T-cell (primary cell): ENCODE measurements around the gene ZCCHC8. TPM values are rescaled to one million over a fixed set of nuclear protein-coding genes. Genes with fewer than 3 reads are reported as not detected.
"Not testable (repeated sequence)": the region's sequence is repeated elsewhere in the genome, so short reads cannot be mapped to it uniquely, and the experiment has no call there.

Experiments
- ATAC-seq, 4 experiments: fragments of 200-7000 bp in 3 of 4; fragments of 150-1000 bp in 1 of 4; cut with Tn5 transposase; replicated peaks in 1 of 4; 1 replicate in 3 of 4; 2 replicates in 1 of 4; pipeline ENCODE4 v1.10.0; 2021; ENCODE audit warnings: moderate library complexity in 3 of 4, mild to moderate bottlenecking in 2 of 4, moderate number of reproducible peaks in 1 of 4
- CTCF ChIA-PET, 2 donors: fragments of 300-600 bp; sonication (Branson Sonifier 250); formaldehyde crosslinking; loops; one replicate each; lab custom pipeline; 2022; ENCODE audit warnings: antibody characterized with exemption in 2 of 2; lab: Charles Lee
- POLR2A ChIA-PET, 2 donors: fragments of 300-600 bp; sonication (Branson Sonifier 250); formaldehyde crosslinking; loops; one replicate each; lab custom pipeline; 2022; ENCODE audit warnings: antibody characterized with exemption in 2 of 2; lab: Charles Lee
- DNase-seq, 35 experiments: peaks; one replicate each; pipeline versions ENCODE4 v3.0.0 to v3.0.0-alpha.2; 2013 to 2023
- H3K27ac ChIP-seq: one replicate; pipeline ENCODE4 v1.5.1; 2013; ENCODE audit warnings: low read length
- H3K27me3 ChIP-seq, 2 experiments: replicated peaks in 1 of 2; 1 replicate in 1 of 2; 2 replicates in 1 of 2; pipeline versions ENCODE4 v1.6.1 to v1.7.0; 2013; ENCODE audit warnings: low read length in 1 of 2, mixed read lengths in 1 of 2; ENCODE audit not compliant: control insufficient read depth in 2 of 2, insufficient read depth in 2 of 2; ENCODE audit errors: extremely low read depth in 1 of 2
- H3K36me3 ChIP-seq, 2 donors: 1 replicate in 1 of 2; 2 replicates in 1 of 2; pipeline versions ENCODE4 v1.6.1 to v1.7.0; 2013; ENCODE audit warnings: low read length in 1 of 2; ENCODE audit not compliant: control insufficient read depth in 2 of 2, insufficient read depth in 1 of 2; ENCODE audit errors: extremely low read depth in 1 of 2
- H3K4me1 ChIP-seq, 2 experiments: 1 replicate in 1 of 2; 2 replicates in 1 of 2; pipeline versions ENCODE4 v1.6.1 to v1.7.0; 2013; ENCODE audit warnings: low read length in 2 of 2, mixed read lengths in 1 of 2; ENCODE audit not compliant: insufficient read depth in 2 of 2, control insufficient read depth in 1 of 2; ENCODE audit errors: extremely low read depth in 1 of 2
- H3K4me3 ChIP-seq, 2 donors: 1 replicate in 1 of 2; 2 replicates in 1 of 2; pipeline versions ENCODE4 v1.5.1 to v1.7.0; 2013; ENCODE audit warnings: mild to moderate bottlenecking in 2 of 2, low read length in 1 of 2, moderate library complexity in 1 of 2; ENCODE audit not compliant: control insufficient read depth in 1 of 2; ENCODE audit errors: extremely low read depth in 1 of 2
- H3K9me3 ChIP-seq: 2 replicates; pipeline ENCODE4 v1.7.0; 2013
- H3K27ac Mint-ChIP-seq, 2 donors: one replicate each; pipeline ENCODE4 v1.8.0; 2020 to 2021; ENCODE audit warnings: mild to moderate bottlenecking in 2 of 2, mixed read lengths in 2 of 2
- H3K27me3 Mint-ChIP-seq, 2 donors: one replicate each; pipeline ENCODE4 v1.8.0; 2021 to 2022; ENCODE audit warnings: mixed read lengths in 2 of 2
- H3K36me3 Mint-ChIP-seq: one replicate; pipeline ENCODE4 v1.8.0; 2021; ENCODE audit warnings: mixed read lengths
- H3K4me1 Mint-ChIP-seq, 3 donors: one replicate each; pipeline ENCODE4 v1.8.0; 2020 to 2022; ENCODE audit warnings: mixed read lengths in 3 of 3, mild to moderate bottlenecking in 1 of 3
- H3K4me3 Mint-ChIP-seq, 3 donors: one replicate each; pipeline ENCODE4 v1.8.0; 2020 to 2022; ENCODE audit warnings: mild to moderate bottlenecking in 3 of 3, mixed read lengths in 3 of 3, moderate library complexity in 3 of 3
- H3K9me3 Mint-ChIP-seq, 3 donors: one replicate each; pipeline ENCODE4 v1.8.0; 2020 to 2022; ENCODE audit warnings: mixed read lengths in 3 of 3
- WGBS: methylation state at CpG from one replicate; pipeline ENCODE4 v1.1.5; 2013; ENCODE audit warnings: missing lambda C conversion rate; ENCODE audit not compliant: insufficient coverage; 5-methylcytosine and 5-hydroxymethylcytosine counted together
- total RNA-seq, 35 experiments: library from RNA in 6 of 35; stranded (reverse) in 6 of 35; fragments of 120-200 nt in 1 of 35; gene quantifications; one replicate each; pipeline versions ENCODE4 v1.2.1 to v1.2.4 and lab custom pipeline; 2013 to 2026

The ZCCHC8 gene
- total RNA-seq, 5 donors from 2014 or later (not counting 1 experiment from before 2014, with no cell fraction given): 41.9 to 49.5 (median 45.3) TPM

DNA sequence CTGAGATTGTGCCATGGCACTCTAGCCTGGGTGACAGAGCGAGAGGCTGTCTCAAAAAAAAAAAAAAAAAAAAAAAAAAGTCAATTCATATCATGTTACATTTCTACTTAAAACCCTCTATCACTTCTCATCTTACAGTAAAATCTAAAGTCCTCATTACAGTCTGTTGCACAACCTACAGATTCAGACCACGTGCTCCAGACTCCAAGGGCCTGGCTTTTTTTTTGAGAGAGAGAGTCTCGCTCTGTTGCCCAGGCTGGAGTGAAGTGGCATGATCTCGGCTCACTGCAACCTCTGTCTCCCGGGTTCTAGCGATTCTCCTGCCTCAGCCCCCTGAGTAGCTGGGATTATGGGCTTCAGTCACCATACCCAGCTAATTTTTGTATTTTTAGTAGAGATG is 14.4 kb downstream of the ZCCHC8 start:
- peaks cover 0 to 81% of the 10 kb centered on the region in 2 donors for H3K36me3 ChIP-seq
- POLR2A ChIA-PET: interaction anchor here (0.6 to 1.1 kb wide), 2 partner anchors 31 to 595 kb away, joined by 4 to 6 read pairs; no protein-coding TSS in a partner anchor
- not testable (repeated sequence) for H3K9me3 Mint-ChIP-seq

DNA sequence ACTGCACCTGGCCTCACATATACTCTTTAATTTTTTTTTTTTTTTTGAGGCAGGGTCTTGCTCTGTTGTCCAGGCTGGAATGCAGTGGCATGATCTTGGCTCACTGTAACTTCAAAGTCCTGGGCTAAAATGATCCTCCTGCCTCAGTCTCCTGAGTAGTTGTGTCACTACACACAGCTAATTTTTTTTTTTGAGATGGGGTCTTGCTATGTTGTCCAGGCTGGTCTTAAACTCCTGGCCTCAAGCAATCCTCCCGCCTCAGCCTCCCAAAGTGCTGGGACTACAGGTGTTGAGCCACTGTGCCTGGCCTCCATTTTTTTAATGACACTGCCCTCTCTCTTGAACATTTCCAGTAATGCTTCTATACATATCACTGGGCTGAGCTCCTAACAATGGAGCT is 16.3 kb downstream of the ZCCHC8 start:
- 100% methylated on average over 1 of the region's 1 CpG for WGBS
- POLR2A ChIA-PET: interaction anchor here (0.6 to 0.8 kb wide), 4 partner anchors 14 to 798 kb away, joined by 3 to 4 read pairs (median 3); no protein-coding TSS in a partner anchor
- DNase-seq, H3K9me3 Mint-ChIP-seq, H3K4me3 ChIP-seq, H3K9me3 ChIP-seq, H3K27ac ChIP-seq, H3K4me3 Mint-ChIP-seq, H3K4me1 Mint-ChIP-seq, H3K27me3 Mint-ChIP-seq, ATAC-seq, H3K4me1 ChIP-seq, H3K27me3 ChIP-seq: not testable (repeated sequence)
- CTCF ChIA-PET: interaction anchor here in 1 of 2 donors (0.6 kb wide), 2 partner anchors 85 to 681 kb away, joined by 3 to 4 read pairs; no protein-coding TSS in a partner anchor
- Mint-ChIP-seq H3K36me3 (peaks cover 50% of the 10 kb centered on the region), H3K27ac (peak overlapping the region in 1 of 2 donors; percentile 52)
- H3K36me3 ChIP-seq: peaks cover 2 to 84% of the 10 kb centered on the region in 2 donors

More for the DNA sequence above, 14.4 kb downstream of the ZCCHC8 start:
- no CpG with 5 or more reads among the region's 6 CpGs for WGBS
- H3K36me3 Mint-ChIP-seq: peaks cover 52% of the 10 kb centered on the region
- ATAC-seq, H3K9me3 ChIP-seq, H3K27ac ChIP-seq, H3K4me3 Mint-ChIP-seq, H3K4me1 Mint-ChIP-seq, H3K27me3 ChIP-seq, H3K4me3 ChIP-seq, H3K27me3 Mint-ChIP-seq, CTCF ChIA-PET, H3K4me1 ChIP-seq, DNase-seq, H3K27ac Mint-ChIP-seq: not testable (repeated sequence)

DNA sequence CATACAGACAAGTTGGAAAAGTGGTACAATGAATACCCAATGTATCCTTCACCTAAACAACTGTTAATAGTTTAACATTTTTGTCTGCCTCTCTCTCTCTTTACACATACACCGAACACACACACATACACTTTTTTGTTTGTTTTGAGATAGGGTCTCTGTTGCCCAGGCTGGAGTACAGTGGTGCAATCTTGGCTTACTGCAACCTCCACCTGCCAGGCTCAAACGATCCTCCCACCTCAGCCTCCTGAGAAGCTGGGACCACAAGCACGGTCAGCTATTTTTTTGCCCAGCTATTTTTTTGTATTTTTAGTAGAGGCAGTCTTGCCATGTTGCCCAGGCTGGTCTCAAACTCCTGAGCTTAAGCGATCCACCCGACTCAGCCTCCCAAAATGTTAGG is 16.8 kb downstream of the ZCCHC8 start:
- WGBS: 100% methylated on average over 1 of the region's 5 CpGs
- ATAC-seq (no peak), DNase-seq (no peak)
- Mint-ChIP-seq H3K4me1 (peaks cover 0 to 3% (median 2%) of the 10 kb centered on the region in 3 donors), H3K9me3 (no peaks in the 10 kb centered on the region), H3K36me3 (peaks cover 49% of the 10 kb centered on the region), H3K27me3 (no peaks in the 10 kb centered on the region), H3K27ac (peak overlapping the region in 1 of 2 donors; percentile 4), H3K4me3 (no peak overlapping the region)
- Histone ChIP-seq H3K4me1 (no peaks in the 10 kb centered on the region), H3K27ac (no peak overlapping the region), H3K4me3 (no peak overlapping the region), H3K36me3 (peaks cover 2 to 84% of the 10 kb centered on the region in 2 donors), H3K27me3 (no peaks in the 10 kb centered on the region), H3K9me3 (no peaks in the 10 kb centered on the region)
- POLR2A ChIA-PET: interaction anchor here (0.6 to 0.8 kb wide), 3 partner anchors 15 to 797 kb away, joined by 3 to 4 read pairs (median 3); no protein-coding TSS in a partner anchor
- CTCF ChIA-PET: interaction anchor here in 1 of 2 donors (0.6 kb wide), 1 partner anchor 84 kb away, joined by 3 read pairs; no protein-coding TSS in a partner anchor

DNA sequence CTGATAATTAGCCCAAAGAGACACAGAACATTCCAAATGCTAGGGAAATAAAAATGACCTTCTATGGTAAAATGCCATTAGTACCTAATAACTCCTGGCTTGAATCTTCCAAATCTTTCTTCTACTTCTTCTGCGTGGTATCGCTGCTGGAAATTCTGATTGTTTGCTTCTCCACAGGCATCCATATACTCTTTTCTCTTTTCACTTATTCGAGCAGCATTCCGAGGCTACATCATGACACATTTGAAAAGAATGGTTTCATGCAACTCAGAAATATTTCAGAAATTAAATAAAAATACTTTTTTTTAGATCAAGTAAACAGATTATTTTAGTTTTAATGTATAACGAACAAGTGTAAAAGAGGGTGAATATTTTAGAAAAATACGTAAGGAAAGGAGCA is 18.9 kb downstream of the ZCCHC8 start:
- no peaks in the 10 kb centered on the region for H3K4me1 ChIP-seq
- peaks cover 55% of the 10 kb centered on the region for H3K36me3 Mint-ChIP-seq
- H3K27me3 Mint-ChIP-seq: no peaks in the 10 kb centered on the region
- H3K4me1 Mint-ChIP-seq: peaks cover 0 to 3% (median 2%) of the 10 kb centered on the region in 3 donors
- 100% methylated on average over 2 of the region's 6 CpGs for WGBS
- no peak overlapping the region for H3K4me3 Mint-ChIP-seq
- no peak overlapping the region for H3K27ac Mint-ChIP-seq
- CTCF ChIA-PET: no interaction called here
- no peaks in the 10 kb centered on the region for H3K9me3 ChIP-seq
- POLR2A ChIA-PET: no interaction called here
- peaks cover 2 to 83% of the 10 kb centered on the region in 2 donors for H3K36me3 ChIP-seq
- H3K27ac ChIP-seq: no peak overlapping the region
- ATAC-seq (no peak), DNase-seq (no peak)
- no peak overlapping the region for H3K4me3 ChIP-seq
- no peaks in the 10 kb centered on the region for H3K9me3 Mint-ChIP-seq
- H3K27me3 ChIP-seq: no peaks in the 10 kb centered on the region

DNA sequence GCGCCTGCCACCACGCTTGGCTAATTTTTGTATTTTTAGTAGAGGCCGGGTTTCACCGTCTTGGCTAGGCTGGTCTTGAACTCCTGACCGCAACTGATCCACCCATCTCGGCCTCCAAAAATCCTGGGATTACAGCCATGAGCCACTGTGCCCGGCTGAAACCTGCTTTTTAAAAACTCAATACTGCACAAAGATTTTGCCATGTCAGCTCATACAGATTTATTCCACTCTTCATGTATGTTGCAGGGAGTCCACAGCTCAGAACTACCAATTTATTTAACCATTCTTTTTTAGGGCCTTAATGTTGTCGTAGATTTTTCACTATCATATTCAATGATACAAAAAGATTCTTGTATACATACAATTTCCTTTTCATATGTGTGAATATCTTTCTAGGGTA is 20.0 kb downstream of the ZCCHC8 start:
- Mint-ChIP-seq H3K9me3 (no peaks in the 10 kb centered on the region), H3K4me3 (no peak overlapping the region), H3K4me1 (peaks cover 0 to 3% (median 2%) of the 10 kb centered on the region in 3 donors), H3K36me3 (peaks cover 59% of the 10 kb centered on the region), H3K27me3 (no peaks in the 10 kb centered on the region), H3K27ac (no peak overlapping the region)
- WGBS: 98% methylated on average over 7 of the region's 8 CpGs
- Histone ChIP-seq H3K27me3 (no peaks in the 10 kb centered on the region), H3K4me1 (no peaks in the 10 kb centered on the region), H3K36me3 (peaks cover 3 to 86% of the 10 kb centered on the region in 2 donors), H3K9me3 (no peaks in the 10 kb centered on the region), H3K27ac (no peak overlapping the region), H3K4me3 (no peak overlapping the region)
- ATAC-seq (no peak), DNase-seq (no peak)
- CTCF ChIA-PET: no interaction called here
- POLR2A ChIA-PET: interaction anchor here (0.7 kb wide), 2 partner anchors 82 to 94 kb away, joined by 4 to 6 read pairs; no protein-coding TSS in a partner anchor

DNA sequence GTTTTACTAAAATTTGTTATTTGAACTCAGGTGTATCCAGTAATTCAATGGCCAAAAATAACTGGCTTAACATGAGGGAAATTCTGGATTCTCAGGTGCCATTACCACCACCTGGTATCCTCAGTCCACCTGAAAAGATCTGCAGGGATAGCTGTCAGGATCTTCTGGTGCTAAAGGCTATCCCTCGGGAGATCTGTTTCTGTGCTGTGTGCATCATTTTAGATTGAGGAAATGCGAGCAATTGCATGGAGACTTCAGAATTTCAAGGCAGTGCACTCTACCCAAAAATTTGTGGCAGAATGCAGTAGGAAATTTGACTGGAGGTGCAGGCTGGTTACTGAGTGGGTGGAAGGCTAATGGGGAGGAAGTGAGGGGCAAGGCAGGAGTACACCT is 26.4 kb downstream of the ZCCHC8 start:
- H3K9me3 Mint-ChIP-seq: no peaks in the 10 kb centered on the region
- peaks cover 45% of the 10 kb centered on the region for H3K36me3 Mint-ChIP-seq
- peaks cover 7 to 9% (median 8%) of the 10 kb centered on the region in 3 donors for H3K4me1 Mint-ChIP-seq
- H3K27me3 Mint-ChIP-seq: no peaks in the 10 kb centered on the region
- H3K4me3 Mint-ChIP-seq: no peak overlapping the region
- H3K4me1 ChIP-seq: peaks cover 0 to 5% of the 10 kb centered on the region in 2 experiments
- no peak overlapping the region for H3K4me3 ChIP-seq
- H3K9me3 ChIP-seq: no peaks in the 10 kb centered on the region
- ChIA-PET POLR2A (interaction anchor here in 1 of 2 donors (0.6 kb wide), 1 partner anchor 72 kb away, joined by 4 read pairs; no protein-coding TSS in a partner anchor), CTCF (interaction anchor here (0.6 to 1.7 kb wide), 3 partner anchors 26 to 75 kb away, joined by 3 to 5 read pairs (median 3); partner anchors contain the start of gene ZCCHC8 (in 1 of the 2))
- H3K27ac ChIP-seq: no peak overlapping the region
- ATAC-seq: no peak
- WGBS: 82% methylated on average over 2 of the region's 2 CpGs
- H3K27ac Mint-ChIP-seq: peak overlapping the region; percentile 56 to 85
- H3K27me3 ChIP-seq: no peaks in the 10 kb centered on the region
- DNase-seq: no peak
- peaks cover 12 to 57% of the 10 kb centered on the region in 2 donors for H3K36me3 ChIP-seq
